ENCODE measurements around the gene SORCS3.
"Not testable (repeated sequence)": the region's sequence is repeated elsewhere in the genome, so short reads cannot be mapped to it uniquely, and the experiment has no call there.

The SORCS3 gene

DNA sequence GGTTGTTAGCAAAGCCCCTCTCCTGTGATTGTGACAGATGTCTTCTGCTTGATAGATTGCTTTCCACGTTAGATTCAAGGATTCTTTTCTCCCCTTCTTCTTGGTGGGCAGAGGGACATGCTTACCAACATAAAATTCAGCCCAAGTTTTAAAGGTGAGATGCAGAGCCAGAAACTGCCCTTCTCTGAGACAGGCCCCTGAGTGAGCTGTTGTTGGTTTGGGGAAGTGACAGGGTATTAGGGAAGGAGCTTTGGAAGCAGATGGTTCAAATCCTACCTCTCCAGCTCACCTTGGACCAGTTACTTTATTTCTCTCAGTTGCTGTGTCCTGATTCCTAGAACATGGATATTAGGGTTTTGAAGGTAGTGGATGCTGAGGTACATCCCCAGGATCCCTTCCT lies 53.0 kb downstream of the SORCS3 start:
- no peak for DNase-seq

DNA sequence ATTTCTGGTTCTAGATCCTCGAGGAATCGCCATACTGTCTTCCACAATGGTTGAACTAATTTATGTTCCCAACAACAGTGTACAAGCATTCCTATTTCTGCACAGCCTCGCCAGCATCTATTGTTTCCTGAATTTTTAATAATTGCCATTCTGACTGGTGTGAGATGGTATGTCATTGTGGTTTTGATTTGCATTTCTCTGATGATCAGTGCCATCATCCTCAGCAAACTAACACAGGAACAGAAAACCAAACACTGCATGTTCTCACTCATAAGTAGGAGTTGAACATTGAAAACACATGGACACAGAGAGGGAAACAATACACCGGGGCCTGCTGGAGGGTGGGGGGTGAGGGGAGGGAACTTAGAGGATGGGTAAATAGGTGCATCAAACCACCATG lies 62.2 kb downstream of the SORCS3 start:
- DNase-seq = not testable (repeated sequence)

DNA sequence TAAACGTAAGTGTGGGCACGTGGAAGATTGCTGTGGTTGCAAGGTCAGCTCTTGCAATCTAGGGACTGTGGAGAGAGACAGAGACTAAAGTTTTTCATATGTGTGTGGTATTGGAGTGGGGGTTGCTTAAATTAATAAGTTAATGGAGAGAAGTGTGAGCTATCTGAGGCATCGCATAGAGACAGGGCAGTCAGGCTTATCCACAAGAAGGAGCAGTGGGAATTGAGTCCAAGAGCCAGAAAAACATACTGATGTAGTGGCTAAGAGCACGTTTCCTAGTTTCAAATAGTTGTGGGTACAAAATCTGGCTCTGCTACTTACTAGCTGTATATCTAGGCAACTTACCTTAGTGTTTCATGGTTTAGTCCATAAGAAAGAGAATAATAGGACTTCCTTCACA lies 65.8 kb downstream of the SORCS3 start:
- DNase-seq = no peak

DNA sequence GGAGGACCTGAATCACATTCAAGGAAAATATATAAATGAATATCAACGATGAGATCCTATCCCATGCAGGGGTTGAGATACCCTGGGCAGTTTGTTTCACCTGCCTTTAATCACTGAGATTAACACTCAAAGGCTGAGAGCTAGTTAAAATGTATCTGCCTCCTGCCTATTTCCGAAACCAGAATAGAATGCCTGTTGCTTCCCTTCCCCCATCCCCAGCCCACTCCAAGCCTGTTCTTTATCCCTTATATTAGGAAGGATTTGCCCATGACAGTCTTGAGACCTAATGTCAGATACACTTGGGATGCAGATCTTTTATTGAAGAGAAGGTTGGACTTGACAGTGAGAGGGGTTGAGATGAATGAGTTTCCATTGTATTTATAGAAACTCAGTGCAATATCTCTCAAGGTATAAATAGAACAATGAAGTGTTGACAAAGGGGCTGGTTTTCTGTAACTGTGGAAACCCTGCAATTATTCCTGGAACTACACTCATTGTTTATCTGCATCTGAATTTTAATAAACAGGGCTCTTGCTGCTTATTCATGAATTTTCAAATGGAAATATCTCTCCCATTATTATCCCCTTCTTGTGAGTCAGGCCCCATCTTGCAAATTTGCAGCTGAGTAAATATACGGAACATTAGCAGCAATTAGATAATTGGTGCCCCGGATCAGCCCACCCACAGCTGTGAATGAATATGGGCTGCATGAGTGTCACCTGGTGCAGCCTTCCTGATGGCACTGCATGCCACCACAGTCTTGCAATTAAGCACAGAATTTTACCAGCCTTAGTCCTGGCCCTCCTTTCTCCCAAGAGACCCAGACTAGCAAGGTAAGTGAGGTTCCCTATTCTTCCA lies 66.7 kb downstream of the SORCS3 start:
- no peak for DNase-seq

DNA sequence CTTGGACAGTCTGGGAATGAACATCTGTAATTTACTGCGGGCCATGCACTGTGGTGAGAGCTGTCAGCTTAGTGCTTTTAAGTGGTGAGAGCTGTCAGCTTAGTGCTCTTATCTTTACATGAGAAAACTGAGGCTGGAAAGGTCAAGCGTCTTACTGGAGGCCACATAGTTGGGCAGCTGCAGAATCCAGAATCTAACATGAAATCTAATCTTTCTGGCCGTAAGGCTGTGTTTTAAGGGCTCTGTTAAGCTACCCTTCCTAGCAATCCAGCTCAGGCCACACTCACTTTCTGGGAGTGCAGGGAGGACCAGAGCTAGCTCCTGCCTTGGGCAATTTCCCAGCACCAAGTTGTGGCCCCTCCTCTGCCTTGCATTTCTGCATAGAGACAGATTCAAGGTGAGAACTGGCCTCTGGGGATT lies 70.2 kb downstream of the SORCS3 start:
- no peak for DNase-seq

DNA sequence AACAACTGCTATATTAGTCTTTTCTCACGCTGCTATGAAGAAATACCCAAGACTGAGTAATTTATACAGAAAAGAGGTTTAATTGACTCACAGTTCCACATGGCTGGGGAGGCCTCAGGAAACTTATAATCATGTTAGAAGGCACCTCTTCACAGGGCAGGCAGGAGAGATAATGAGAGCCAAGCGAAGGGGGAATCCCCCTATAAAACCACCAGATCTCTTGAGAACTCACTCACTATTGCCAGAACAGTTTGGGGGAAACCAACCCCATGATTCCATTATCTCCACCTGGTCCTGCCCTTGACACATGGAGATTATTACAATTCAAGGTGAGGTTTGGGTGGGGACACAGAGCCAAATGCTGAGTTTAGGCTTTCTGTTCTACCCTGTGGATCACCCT lies 89.5 kb downstream of the SORCS3 start:
- DNase-seq = not testable (repeated sequence)

DNA sequence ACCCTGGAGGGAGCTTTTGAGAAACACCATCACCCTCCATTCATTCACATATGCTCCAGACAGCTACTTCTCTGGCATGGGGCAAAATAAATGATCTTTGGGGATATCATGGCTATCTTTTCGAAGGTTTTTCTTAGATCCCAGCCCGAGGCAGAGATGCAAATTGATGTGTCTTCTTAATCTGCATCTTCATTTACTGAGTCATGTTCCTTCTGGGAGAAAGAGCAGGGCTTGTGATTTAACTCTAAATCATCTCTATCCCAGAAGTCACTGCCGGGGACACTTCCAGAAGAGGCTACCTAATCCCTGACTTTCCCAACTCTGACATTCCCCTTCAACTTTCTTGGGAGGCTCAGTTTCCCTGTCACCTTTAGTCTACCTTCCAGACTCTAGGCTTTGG lies 90.1 kb downstream of the SORCS3 start:
- DNase-seq = no peak

DNA sequence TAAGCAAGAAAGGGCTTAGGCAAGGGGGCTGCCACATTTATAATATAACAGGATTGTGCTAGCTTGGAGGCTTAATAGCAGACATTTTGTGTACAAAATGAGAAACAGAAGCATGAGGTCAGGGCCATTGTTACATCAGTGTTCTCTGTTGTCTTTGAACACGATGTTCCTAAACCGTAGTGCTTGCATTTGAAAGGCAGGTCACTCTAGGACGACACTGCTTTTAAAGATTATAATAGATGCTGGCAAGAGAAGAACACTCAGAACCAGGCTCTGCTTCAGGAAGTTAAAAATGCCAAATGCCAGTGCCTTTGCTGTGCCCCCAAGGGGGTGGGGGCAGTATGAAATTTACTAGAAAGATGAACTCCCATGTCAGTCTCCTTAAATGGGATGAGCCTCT lies 91.1 kb downstream of the SORCS3 start:
- no peak for DNase-seq

DNA sequence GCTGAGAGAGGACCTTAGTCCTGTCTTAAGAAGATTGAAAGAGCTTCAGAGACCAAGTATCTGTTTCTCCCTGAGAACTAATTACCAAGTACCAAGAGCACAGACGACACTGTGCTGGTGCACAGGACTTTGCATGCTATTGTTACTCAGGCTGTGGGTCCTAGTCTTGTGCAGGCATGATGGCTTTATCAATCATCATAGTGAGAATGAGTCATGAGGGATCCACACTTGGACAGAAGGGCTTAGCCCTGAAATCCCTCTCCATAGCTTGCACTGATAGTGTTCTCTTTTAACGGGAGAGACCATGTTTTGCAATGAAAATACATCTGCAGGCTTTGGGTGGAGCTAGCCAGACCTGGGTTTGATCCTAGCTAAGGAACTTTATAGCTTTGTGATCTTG lies 93.3 kb downstream of the SORCS3 start:
- DNase-seq = no peak

DNA sequence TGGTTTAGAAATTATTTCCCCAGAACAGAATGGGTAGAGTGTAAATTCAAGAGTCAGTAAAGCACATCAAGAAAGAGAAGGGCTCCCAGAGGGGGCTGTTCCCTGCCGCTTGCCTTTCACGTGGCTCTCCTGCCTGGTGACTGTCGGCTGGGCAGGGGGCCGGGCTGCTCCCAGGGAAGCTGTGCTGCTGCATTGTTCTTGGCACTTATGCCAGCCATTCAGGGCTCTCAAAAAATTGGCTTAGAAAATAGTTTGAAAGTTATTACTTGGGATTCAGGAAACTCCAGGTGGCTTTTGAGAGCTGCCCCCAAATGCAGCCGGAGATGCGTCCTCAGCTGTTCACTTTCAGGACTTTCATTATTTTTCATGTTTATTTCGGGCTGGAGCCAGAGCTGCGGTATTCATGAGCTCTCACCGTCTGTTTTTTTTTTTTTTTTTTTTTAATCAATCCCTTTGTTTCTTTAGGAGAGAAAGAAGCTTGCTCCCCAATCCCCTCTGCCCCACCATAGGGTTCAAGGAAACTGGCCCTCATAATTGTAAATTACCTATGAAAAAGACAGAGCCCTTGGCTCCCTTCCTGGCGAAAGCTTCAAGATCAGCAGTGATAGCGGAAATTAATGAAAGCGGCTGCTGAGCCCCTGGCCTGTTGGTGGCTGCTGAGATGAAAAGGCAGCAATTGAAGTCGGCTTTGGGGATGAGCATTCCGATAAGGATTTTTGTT lies 94.1 kb downstream of the SORCS3 start:
- DNase-seq = no peak

DNA sequence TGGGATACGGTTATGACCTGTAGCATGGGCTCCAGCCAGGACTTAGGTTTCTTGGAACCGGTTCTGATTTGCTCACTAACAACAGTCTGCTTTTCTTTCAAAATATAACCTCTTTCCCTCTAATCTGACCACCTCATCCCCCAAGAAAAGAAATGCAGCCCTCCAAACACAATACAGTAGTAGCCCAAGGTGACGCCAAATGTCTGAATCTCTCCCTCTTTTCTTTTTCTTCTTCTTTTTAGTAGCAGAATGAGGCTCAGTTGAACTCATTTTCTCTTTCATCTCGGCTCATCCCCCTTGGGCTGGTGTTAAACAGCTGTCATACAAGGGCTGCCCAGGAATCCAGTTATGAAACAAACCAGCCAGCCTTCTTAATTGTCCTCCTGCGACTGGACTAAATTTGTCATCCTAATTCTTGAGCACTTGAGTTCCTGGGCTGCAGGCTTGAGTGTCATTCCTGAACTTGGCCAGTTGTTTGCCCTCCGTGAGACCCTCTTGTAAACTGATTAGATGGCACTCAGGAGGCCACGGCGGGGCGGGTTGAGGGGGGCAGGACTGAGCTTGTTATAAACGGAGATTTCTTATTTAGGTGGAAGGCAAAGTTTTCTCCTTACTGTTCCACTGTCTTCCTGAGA lies 94.8 kb downstream of the SORCS3 start:
- no peak for DNase-seq

DNA sequence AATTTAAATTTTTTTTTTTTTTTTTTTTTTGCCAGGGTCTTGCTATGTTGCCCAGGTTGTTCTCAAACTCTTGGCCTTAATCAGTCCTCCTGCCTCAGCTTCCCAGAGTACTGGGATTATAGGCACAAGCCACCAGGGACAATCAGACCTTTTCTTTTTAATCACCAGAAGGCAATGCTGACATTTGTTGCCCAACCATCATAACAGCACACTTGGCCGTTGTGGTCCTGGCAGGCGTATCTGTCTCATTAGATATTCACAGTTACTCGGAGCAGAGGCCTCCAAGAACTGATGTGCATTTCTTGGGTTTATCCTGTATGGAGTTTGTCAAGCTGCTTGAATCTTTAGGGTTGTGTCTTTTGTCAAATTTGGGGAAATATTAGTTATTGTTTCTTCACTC lies 100.0 kb downstream of the SORCS3 start:
- no peak for DNase-seq

DNA sequence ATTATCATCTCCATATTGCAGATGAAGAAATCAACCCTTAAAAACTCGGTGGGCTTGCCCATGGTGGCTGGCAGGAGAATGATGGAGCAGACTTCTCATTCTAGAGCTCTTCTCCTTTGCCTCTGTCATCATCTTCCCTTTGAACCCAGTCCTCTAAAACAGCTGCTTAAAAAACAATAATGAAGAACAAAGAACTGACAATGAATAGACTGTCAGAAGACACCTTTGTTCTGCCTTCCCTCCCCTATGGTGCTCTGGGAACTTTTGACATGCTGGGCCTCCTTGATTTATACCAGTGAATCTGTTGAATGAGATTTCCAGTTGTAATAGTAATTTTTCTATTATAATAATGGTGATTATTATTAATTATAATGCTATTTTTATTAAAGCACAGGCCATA lies 103.0 kb downstream of the SORCS3 start:
- no peak for DNase-seq

DNA sequence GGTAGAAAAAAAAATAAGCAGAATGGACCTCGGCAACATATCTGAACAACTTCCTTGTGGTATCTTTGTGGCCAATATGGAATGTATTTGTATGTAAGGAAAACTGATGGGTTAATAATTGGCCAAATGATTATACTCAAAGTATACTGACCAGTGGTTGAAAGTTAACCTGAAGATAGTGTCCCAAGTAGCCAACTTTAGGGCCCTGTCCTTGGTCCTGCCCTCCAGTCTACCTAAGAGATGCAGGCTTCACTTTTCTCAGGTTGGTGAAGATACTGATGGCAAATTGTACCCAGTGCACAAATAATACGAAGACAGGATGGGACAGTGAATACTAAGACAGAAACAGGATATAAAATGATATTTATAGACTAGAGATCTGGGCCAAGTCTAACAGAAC lies 109.2 kb downstream of the SORCS3 start:
- no peak for DNase-seq

DNA sequence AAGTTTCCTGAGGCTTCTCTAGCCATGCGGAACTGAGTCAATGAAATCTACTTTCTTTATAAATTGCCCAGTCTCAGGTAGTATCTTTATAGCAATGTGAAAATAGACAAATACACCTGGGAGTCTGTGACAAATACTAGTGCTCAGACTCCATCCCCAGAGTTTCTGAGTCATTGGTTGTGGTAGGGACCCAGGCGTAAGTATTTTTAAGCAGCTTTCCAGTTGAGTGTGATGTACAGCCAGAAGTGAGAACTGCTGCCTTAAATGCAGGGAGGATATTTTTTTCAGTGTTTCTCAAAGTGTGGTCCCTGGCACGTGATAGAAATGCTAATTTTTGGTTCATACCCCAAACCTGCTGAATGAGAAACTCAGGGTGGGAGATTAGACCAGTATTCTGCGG lies 121.7 kb downstream of the SORCS3 start:
- DNase-seq = no peak

DNA sequence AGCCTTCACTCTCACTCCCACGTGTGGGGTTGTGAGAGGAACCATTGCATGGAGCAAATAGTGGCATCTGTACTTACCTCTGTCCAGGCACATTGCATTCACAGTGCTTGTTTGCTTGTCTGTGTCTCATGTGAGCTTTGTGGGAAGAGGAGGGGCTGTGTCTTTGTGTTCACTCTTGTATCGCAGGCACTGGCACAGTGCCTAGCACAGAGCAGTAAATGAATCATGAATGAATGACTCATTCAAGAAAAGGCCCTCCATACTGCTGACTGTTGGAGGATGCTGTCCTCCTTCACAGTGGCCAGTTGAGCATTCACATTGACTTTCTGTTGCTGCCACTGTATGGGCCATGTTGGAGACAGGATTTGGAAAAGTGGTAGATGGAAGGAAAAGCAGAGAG lies 125.3 kb downstream of the SORCS3 start:
- no peak for DNase-seq

DNA sequence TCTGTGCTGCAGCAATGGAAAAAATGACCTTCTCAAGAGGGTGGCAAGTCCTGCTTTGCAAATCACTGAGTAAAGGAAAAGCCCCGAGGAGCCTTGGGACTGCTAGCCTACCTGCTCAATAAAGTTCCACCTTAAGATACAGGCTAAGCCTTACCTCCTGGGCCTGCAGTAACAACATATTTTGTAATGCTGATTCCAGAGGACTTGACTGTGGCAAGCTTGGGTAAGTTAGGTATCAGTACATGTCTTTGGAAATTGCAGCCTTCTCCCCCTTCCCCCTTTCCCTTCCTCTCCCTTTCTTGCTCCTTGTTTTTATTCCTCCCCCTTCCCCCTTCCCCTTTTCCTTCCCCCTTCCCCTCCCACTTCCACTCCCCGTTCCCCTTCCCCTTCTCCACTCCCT lies 126.2 kb downstream of the SORCS3 start:
- DNase-seq = no peak

DNA sequence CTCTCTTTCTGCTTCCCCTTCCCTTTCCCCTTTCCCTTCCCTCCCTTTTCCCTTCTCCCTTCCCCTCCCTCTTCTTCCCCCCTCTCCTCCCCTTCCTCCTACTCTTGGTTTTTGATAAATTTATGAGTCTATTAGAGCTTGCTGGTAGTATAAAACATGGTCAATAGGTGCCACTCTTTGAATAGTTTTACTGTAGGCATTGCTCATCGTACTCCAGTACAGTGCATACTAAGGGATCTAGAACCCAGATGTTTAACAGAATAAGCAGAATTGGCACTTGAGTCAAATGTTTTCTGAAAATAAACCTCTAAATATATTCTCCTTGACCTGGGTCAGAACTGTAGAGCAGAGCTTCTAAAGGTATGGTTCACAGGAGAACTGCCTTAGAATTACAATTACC lies 126.7 kb downstream of the SORCS3 start:
- no peak for DNase-seq

DNA sequence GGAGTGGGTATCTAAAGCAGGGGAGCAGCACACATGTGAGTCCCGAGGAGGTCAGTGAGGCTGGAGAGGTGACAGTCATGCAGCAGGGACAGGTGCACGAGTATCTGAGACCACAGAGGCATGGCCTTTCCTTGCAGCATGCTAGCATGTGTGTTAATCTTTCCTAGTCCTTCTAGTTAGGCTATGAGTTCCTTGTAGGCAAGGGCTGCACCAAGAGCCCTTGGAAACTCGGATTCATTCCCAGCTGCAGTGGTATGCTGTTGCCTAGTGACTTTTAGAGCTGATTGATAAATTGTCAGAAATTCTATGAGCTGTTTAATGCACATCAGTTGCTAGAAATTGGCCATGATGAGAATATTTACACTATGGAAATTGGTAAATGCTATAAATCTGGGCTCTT lies 132.0 kb downstream of the SORCS3 start:
- DNase-seq = no peak

DNA sequence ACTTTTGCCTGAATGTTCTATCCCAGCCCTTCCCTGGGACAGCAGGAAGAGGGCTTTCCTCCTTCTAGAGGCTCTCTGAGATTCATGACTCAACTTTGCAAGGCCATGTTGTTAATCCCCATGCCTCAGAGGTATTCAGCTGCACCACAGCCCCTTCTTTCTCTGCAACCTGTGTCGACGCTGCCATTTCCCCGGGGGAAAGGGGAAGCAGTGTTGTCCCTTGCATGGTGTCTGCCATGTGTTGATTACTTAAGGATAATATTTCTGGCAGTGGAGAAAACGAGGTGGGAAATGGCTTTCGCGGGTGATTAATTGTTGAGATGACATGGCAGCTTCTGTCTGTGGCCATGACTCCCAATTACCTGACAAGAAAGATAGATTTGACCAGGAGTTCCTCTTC lies 133.1 kb downstream of the SORCS3 start:
- no peak for DNase-seq

DNA sequence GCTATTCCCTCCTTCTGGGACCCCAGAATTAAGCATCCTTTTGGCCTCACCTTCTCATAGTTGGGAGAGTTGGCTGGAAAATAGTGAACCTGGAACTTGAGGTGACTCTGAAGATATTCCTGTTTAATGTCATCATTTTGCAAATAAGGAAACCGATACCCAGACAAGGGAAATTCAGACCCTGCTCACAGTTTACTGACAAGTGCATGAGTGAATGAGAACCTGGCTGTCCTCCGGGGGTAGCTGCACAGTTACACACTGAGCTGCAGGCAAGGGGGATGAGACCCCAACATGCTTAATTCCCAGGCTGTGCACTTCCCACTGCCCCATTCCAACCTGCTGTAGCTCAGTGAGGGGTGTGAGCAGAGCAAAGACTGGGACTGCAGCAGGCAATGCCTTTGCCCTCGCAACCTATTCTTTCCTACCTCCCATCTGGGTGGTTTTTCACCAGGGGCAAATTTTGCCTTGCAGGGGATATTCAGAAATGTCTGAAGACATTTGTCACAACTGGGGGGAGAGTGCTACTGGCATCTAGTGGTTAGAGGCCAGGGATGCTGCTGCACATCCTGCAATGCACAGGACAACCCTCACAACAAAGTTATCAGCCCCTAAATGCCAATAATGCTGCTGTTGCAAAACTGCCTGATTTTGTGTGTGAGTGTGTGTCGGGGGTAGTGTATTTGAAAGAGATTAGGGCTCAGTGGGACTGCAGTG lies 136.2 kb downstream of the SORCS3 start:
- no peak for DNase-seq

DNA sequence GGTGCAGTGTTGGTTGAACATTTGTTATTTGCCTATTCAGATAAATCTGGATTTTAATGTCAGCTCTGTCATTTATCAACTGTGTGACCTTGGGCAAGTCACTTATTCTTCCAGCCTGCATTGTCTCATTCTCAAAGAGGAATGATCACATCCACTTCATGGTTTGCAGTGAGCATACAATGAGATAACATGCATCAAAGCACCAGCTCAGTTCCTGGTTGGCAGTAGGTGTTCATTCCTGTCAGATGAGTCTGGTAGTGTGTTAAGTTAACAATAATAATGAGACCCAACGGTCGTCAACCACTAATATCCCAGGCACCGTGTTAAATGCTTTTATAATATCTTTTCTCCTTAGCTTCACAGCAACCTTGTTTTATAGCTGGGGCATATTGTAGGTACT lies 137.3 kb downstream of the SORCS3 start:
- no peak for DNase-seq

DNA sequence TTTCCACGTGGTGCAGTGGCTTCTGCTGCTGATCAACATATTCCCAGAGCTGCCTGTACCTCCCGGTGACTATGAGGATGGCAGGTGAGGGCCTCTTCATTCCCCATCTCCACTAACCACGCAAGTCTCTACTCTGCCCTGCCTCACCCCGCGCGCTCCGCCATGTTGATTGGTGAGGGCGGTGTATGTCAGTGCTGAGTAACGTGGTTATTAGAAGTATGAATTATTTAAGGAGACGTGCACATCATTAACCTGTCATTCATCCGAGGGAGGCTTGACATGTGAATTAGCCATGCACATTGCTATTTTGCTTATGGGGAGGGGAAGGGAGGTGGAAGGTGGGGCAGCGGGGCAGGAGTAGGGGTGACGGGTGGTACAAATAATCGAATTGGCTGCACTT lies 138.6 kb downstream of the SORCS3 start:
- DNase-seq = no peak
